GM10248 (cell line): ENCODE results near the gene LRRC8B.
"Not testable (repeated sequence)": the region's sequence is repeated elsewhere in the genome, so short reads cannot be mapped to it uniquely, and the experiment has no call there.

Source experiments
- CTCF ChIA-PET: fragments of 300-600 bp; sonication (Branson Sonifier 250); formaldehyde crosslinking; extraction: SDS; loops from one replicate; lab custom pipeline; 2021; ENCODE audit warnings: antibody characterized with exemption; lab: Yijun Ruan, JAX
- POLR2A ChIA-PET: fragments of 350-650 bp; sonication (Branson Sonifier 250); formaldehyde crosslinking; extraction: SDS; loops from one replicate; lab custom pipeline; 2020; ENCODE audit warnings: antibody characterized with exemption; lab: Yijun Ruan, JAX
- DNase-seq: peaks from one replicate; pipeline ENCODE4 v3.0.0; 2012; ENCODE audit errors: extremely low spot score
- TF ChIP-seq, protein P1 (sequence below): IDR thresholded peaks from 2 replicates; pipeline ENCODE4 v1.5.1; 2012; ENCODE audit warnings: mild to moderate bottlenecking, low read depth; ENCODE audit errors: extremely low read depth, missing control alignments, control extremely low read depth

Gene LRRC8B

GRCh38 chr1:89590341-89591080 is 65.9 kb downstream of the LRRC8B start:
- CTCF ChIA-PET = interaction anchor here (0.8 to 3.2 kb wide), 12 partner anchors 9 to 106 kb away, joined by 3 to 11 read pairs (median 4); no protein-coding TSS in a partner anchor
- POLR2A ChIA-PET = no interaction called here
- TF ChIP-seq, protein P1, sequence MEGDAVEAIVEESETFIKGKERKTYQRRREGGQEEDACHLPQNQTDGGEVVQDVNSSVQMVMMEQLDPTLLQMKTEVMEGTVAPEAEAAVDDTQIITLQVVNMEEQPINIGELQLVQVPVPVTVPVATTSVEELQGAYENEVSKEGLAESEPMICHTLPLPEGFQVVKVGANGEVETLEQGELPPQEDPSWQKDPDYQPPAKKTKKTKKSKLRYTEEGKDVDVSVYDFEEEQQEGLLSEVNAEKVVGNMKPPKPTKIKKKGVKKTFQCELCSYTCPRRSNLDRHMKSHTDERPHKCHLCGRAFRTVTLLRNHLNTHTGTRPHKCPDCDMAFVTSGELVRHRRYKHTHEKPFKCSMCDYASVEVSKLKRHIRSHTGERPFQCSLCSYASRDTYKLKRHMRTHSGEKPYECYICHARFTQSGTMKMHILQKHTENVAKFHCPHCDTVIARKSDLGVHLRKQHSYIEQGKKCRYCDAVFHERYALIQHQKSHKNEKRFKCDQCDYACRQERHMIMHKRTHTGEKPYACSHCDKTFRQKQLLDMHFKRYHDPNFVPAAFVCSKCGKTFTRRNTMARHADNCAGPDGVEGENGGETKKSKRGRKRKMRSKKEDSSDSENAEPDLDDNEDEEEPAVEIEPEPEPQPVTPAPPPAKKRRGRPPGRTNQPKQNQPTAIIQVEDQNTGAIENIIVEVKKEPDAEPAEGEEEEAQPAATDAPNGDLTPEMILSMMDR = no peak
- DNase-seq = no peak

DNA sequence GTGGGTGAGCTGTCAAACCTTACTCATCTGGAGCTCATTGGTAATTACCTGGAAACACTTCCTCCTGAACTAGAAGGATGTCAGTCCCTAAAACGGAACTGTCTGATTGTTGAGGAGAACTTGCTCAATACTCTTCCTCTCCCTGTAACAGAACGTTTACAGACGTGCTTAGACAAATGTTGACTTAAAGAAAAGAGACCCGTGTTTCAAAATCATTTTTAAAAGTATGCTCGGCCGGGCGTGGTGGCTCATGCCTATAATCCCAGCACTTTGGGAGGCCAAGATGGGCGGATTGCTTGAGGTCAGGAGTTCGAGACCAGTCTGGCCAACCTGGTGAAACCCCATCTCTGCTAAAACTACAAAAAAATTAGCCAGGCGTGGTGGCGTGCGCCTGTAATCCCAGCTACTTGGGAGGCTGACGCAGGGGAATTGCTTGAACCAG is 68.3 kb downstream of the LRRC8B start:
- CTCF ChIA-PET = interaction anchor here (1.5 to 8.7 kb wide), 2 partner anchors 16 to 170 kb away, joined by 3 to 52 read pairs; no protein-coding TSS in a partner anchor
- DNase-seq, POLR2A ChIA-PET: not testable (repeated sequence)

- TF ChIP-seq, protein P1 = no peak
- ChIA-PET CTCF (interaction anchor here (0.9 to 8.7 kb wide), 6 partner anchors 10 to 210 kb away, joined by 3 to 52 read pairs (median 5); no protein-coding TSS in a partner anchor), POLR2A (no interaction called here)
- no peak for DNase-seq
Observed at GRCh38 chr1:89594096-89594740, 69.6 kb downstream of the LRRC8B start.

DNA sequence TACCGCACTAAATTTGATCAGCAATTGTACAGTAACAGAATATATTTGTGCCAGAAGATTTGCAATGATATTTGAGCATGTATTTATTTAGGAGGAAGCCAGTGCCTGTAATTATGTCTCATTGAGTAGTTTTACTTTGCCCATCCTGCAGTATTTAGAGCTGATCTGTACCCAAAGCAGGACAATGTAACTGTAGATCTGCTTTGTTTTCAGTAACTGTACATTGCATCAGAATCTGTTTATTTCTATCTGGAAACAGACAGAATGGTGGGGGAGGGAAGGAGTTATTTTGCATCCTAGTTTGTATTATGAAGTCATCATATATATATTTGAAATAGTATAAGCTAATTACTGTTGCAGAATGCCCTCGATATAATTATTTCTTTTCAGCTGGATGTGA is 72.1 kb downstream of the LRRC8B start:
- TF ChIP-seq, protein P1 = no peak
- ChIA-PET POLR2A (no interaction called here), CTCF (interaction anchor here (1.2 to 8.7 kb wide), 6 partner anchors 10 to 167 kb away, joined by 3 to 52 read pairs (median 13); no protein-coding TSS in a partner anchor)

DNA sequence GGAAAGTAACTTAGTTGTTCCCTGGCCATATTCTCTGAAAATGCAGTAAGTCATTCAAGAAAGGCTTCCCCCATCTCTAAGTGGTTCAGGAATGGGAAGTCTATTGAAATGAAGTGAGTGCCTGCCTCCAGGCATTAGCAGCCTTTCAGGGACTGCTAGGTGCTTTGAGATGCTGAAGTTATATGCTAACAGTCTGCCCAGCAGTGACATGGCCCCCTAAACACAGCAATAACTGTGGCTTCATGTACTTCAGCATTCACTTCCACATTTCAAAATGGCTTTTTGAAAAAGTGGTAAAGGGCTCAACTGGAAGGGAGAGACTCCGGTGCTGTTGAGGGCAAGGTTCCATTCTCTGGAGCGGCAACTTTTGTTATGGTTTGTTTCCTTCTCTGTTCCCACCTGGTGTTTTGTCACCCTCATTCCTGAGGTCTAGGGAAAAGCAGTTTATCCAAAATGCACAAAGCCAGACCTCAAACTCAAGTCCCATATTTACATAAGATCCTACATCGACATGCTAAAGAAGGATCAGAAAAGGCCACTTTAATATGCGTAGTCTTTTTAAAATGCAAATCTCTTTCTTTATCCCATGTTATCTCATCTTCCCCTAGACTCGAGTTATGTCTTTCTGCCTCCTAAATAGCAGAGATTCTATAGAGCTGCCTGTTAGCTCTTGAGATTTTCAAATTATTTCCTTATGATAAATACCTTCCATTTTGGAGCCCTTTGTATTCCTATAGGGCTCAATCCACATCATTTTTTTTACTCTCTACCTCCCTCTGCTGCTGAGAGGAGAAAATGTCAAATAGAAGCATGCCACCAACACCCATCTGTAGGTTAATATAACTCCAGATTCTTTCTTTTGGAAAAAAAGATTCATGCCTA is 74.1 kb downstream of the LRRC8B start:
- CTCF ChIA-PET = interaction anchor here (0.7 to 8.7 kb wide), 16 partner anchors 9 to 288 kb away, joined by 3 to 52 read pairs (median 4); no protein-coding TSS in a partner anchor
- TF ChIP-seq, protein P1 = peak; percentile 61
- DNase-seq = peak; percentile 30
- POLR2A ChIA-PET = no interaction called here

More for the DNA sequence above, 72.1 kb downstream of the LRRC8B start:
- DNase-seq = no peak

DNA sequence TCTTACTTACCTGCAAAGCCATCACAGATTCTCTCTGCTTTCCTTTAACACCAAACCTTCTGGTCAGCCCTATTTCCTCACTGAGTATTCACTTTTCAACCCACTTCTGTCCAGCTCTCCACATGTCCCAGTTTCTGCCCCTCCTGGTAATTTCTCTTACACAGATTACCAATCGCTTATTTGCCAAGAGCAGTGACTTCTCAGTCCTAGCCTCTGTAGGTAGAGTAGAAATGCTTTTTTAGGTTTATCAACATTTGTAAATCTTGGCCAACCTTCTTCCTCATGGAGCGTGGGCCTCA is 74.7 kb downstream of the LRRC8B start:
- TF ChIP-seq, protein P1 = no peak
- CTCF ChIA-PET = interaction anchor here (0.7 to 8.7 kb wide), 13 partner anchors 9 to 289 kb away, joined by 3 to 52 read pairs (median 4); no protein-coding TSS in a partner anchor
- no peak for DNase-seq
- POLR2A ChIA-PET = no interaction called here
